Heart left ventricle (tissue), 16 donors: ENCODE measurements around the gene NUDT14. TPM values are rescaled to one million over a fixed set of nuclear protein-coding genes. Genes with fewer than 3 reads are reported as not detected.
A peak's percentile ranks its signal among the peaks of the same experiment; 100 is the strongest.

Experiments used
- ATAC-seq, 4 donors: fragments of 200-7000 bp; cut with Tn5 transposase; one replicate each; pipeline ENCODE4 v1.9.1; 2020 to 2022; ENCODE audit warnings: moderate library complexity in 4 of 4, mild to moderate bottlenecking in 3 of 4, moderate number of reproducible peaks in 1 of 4
- DNase-seq, 5 donors: peaks; one replicate each; pipeline ENCODE4 v3.0.0-alpha.2; 2020
- H3K27ac ChIP-seq, 12 donors: fragments of 200-600 bp; sonication (generic) in 4 of 12; one replicate each; pipeline versions ENCODE4 v1.5.0 to v1.8.0; 2016 to 2022; ENCODE audit warnings: mild to moderate bottlenecking in 2 of 12
- H3K27me3 ChIP-seq, 9 donors: fragments of 200-600 bp; sonication (generic) in 2 of 9; one replicate each; pipeline versions ENCODE4 v1.5.1 to v1.8.0; 2016 to 2022; ENCODE audit warnings: mild to moderate bottlenecking in 3 of 9
- H3K36me3 ChIP-seq, 9 donors: fragments of 200-600 bp; sonication (generic) in 2 of 9; one replicate each; pipeline versions ENCODE4 v1.5.0 to v1.8.0; 2018 to 2022; ENCODE audit warnings: mild to moderate bottlenecking in 2 of 9
- H3K4me1 ChIP-seq, 12 donors: fragments of 200-600 bp; sonication (generic) in 4 of 12; one replicate each; pipeline versions ENCODE4 v1.5.0 to v1.8.0; 2016 to 2022; ENCODE audit warnings: mild to moderate bottlenecking in 3 of 12
- H3K4me3 ChIP-seq, 12 donors: fragments of 200-600 bp; sonication (generic) in 4 of 12; one replicate each; pipeline versions ENCODE4 v1.5.0 to v1.8.0; 2017 to 2022; ENCODE audit warnings: mild to moderate bottlenecking in 9 of 12, moderate library complexity in 4 of 12
- H3K9me3 ChIP-seq, 12 donors: fragments of 200-600 bp; sonication (generic) in 4 of 12; one replicate each; pipeline versions ENCODE4 v1.5.0 to v1.8.0; 2016 to 2022; ENCODE audit warnings: mild to moderate bottlenecking in 1 of 12
- POLR2A ChIP-seq, 2 donors: fragments of 450-650 bp; IDR thresholded peaks; one replicate each; pipeline ENCODE4 v1.6.1; 2017; ENCODE audit warnings: antibody characterized with exemption in 2 of 2, mild to moderate bottlenecking in 2 of 2, moderate library complexity in 2 of 2
- WGBS, 4 donors: extraction: QIAGEN DNeasy Blood & Tissue Kit in 2 of 4; methylation state at CpG; one replicate each; pipeline versions ENCODE4 v1.1.5 to v1.1.7; 2013 to 2018; 5-methylcytosine and 5-hydroxymethylcytosine counted together
- intact Hi-C, 10 donors: fragments of 100-400 bp; cut with DNase I; formaldehyde crosslinking; loops; one replicate each; pipeline versions ENCODE4 v1.11.1 to v1.14.2; 2022
- polyA plus RNA-seq, 2 donors: library from polyadenylated mRNA; stranded (reverse); fragments of 200-250 nt; gene quantifications; one replicate each; pipeline ENCODE4 v1.2.3, GENCODE V29; 2013
- total RNA-seq, 9 donors: library from RNA; depleted of rRNA in 2 of 9; stranded (reverse); fragments of >200 nt in 2 of 9; fragmentation: NEBNext Ultra II Directional in 3 of 9; extraction: Animal tissue kit (Norgen Biotek cat#: 25700) in 3 of 9; gene quantifications; one replicate each; pipeline versions ENCODE4 v1.1.0 to v1.2.4, GENCODE V29; 2016 to 2023
- TF ChIP-seq, protein P1 (sequence below), 12 donors: fragments of 200-600 bp; sonication (generic) in 4 of 12; IDR thresholded peaks; one replicate each; pipeline versions ENCODE4 v1.5.0 to v1.8.0; 2018 to 2022; ENCODE audit warnings: antibody characterized with exemption in 12 of 12, mild to moderate bottlenecking in 5 of 12
- donor health status: ischemic (EF 13 %, LVEDD 7.1; RV severe dilation, severe dysfunction).
- donor health status: healthy with polysubstance abuse.
- donor health status: DM: no; HTN: yes; CAD: no.
- donor health status: DM: no; HTN: no; CAD: no.
- donor health status: ischemic (EF 25% LVEDD 6.9; RV normal size, moderate dysfunction).
- donor health status: ischemic (EF 25% LVEDD 5.7; RV mildly dilated, moderate dysfunction).
- donor health status: healthy.
- donor health status: DM: yes; HTN: yes; CAD: no.
- donor health status: ischemic (EF 35%, LVEDD 5.7; RV mildly dilated, moderate dysfunction).
- donor health status: nonischemic (EF 11% LVEDD 7.7; RV severe dilation, severe dysfunction).
- donor health status: DM: yes; HTN: yes; CAD: no.
- donor health status: PGD.
- donor health status: ischemic (EF 29% LVEDD 5.4; RV normal size, mild dysfunction).
- donor health status: nonischemic (EF 23%, LVEDD 6.1; RV moderate dilation, normal function).

Gene NUDT14
- total and polyA plus RNA-seq, 11 donors = 14.3 to 48.9 (median 23.8) TPM

- peak in 1 of 5 donors; percentile 12 for DNase-seq
- peaks cover 0 to 4% (median 0%) of the 10 kb centered on the region in 9 donors for H3K27me3 ChIP-seq
- peaks cover 0 to 25% (median 15%) of the 10 kb centered on the region in 12 donors for H3K9me3 ChIP-seq
- peaks cover 0 to 10% (median 3%) of the 10 kb centered on the region in 9 donors for H3K36me3 ChIP-seq
- intact Hi-C loops = no loop called here
- TF ChIP-seq POLR2A (IDR thresholded peaks at IDR 0.05) = no peak
- WGBS, 4 donors = 77 to 81% (median 78%) methylated on average over 43 to 50 of the region's 50 CpGs
- no peak overlapping the region for H3K4me3 ChIP-seq
- no peak overlapping the region for H3K27ac ChIP-seq
- peak in 1 of 4 donors; percentile 29 for ATAC-seq
- no peaks in the 10 kb centered on the region for H3K4me1 ChIP-seq
These were observed 44.5 kb downstream of the NUDT14 start for GRCh38 chr14:105136401-105137322.

DNA sequence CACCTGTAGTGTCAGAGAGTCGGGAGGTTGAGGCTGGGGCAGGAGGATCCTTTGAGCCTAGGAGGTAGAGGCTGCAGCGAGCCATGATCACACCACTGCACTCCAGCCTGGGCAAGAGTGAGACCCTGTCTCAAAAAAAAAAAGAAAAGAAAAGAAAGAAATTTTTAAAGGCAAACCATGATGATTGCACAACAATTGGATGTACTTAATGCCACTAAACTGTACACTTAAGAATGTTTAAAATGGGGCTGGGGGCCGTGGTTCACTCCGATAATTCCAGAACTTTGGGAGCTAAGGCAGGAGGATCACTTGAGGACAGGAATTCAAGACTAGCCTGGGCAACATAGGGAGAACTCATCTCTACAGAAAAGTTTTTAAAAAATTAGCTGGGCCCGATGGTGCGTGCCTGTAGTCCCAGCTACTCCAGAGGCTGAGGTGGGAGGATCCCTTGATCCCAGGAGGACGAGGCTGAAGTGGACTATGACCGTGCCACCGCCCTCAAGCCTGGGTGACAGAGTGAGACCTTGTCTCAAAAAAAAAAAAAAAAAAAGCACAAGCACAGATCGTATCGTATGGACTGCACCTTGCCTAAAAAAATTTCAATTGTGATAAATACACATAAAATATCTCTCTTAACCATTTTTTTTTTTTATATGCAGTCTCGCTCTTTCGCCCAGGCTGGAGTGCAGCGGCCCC is 45.3 kb downstream of the NUDT14 start:
- 88 to 95% (median 90%) methylated on average over 14 of the region's 14 CpGs for WGBS, 4 donors
- DNase-seq = peak in 1 of 5 donors; percentile 3

DNA sequence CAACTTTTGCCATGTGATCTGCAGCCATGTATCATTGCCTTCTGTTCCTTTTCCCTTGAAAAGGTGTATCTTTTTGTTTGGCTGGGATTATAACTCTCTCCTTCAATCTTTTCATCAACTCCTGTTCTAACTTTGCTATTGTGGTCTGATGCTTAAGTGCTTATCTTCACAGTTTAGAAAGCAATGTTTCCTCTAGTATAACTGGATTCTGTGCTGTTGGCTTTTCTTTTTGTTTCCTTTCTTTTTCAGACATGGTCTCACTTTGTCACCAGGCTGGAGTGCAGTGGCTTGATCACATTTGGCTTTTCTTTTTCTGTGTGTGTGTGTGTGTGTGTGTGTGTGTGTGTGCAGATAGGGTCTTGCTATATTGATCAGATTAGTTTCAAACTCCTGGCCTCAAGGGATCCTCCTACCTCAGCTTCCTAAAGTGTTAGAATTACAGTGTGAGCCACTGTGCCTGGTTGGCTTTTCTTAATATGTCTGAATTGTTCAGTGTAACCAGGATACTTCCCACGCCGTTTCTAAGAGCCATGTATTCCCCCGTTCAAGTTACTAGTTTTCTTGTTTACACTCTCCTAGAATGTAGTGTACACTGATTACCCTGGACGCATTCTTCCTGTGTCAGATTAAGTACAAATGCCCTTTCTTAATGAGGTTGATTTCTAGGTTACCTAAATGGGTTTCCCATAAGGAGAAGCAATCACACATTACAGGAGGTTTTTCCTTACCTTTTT is 48.0 kb downstream of the NUDT14 start:
- H3K9me3 ChIP-seq = peaks cover 0 to 20% (median 11%) of the 10 kb centered on the region in 12 donors
- 66 to 75% (median 68%) methylated on average over 4 of the region's 4 CpGs for WGBS, 4 donors
- no peak overlapping the region for H3K4me3 ChIP-seq
- no peak for DNase-seq
- ATAC-seq = no peak
- intact Hi-C loops = no loop called here
- H3K27ac ChIP-seq = no peak overlapping the region
- no peaks in the 10 kb centered on the region for H3K36me3 ChIP-seq
- no peaks in the 10 kb centered on the region for H3K4me1 ChIP-seq
- TF ChIP-seq, protein P1, sequence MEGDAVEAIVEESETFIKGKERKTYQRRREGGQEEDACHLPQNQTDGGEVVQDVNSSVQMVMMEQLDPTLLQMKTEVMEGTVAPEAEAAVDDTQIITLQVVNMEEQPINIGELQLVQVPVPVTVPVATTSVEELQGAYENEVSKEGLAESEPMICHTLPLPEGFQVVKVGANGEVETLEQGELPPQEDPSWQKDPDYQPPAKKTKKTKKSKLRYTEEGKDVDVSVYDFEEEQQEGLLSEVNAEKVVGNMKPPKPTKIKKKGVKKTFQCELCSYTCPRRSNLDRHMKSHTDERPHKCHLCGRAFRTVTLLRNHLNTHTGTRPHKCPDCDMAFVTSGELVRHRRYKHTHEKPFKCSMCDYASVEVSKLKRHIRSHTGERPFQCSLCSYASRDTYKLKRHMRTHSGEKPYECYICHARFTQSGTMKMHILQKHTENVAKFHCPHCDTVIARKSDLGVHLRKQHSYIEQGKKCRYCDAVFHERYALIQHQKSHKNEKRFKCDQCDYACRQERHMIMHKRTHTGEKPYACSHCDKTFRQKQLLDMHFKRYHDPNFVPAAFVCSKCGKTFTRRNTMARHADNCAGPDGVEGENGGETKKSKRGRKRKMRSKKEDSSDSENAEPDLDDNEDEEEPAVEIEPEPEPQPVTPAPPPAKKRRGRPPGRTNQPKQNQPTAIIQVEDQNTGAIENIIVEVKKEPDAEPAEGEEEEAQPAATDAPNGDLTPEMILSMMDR (IDR thresholded peaks at IDR 0.05) = no peak
- TF ChIP-seq POLR2A (IDR thresholded peaks at IDR 0.05) = no peak
- peaks cover 0 to 6% (median 0%) of the 10 kb centered on the region in 9 donors for H3K27me3 ChIP-seq

More for the DNA sequence above, 45.3 kb downstream of the NUDT14 start:
- ATAC-seq = no peak
- Histone ChIP-seq H3K4me3 (no peak overlapping the region), H3K27me3 (peaks cover 0 to 6% (median 0%) of the 10 kb centered on the region in 9 donors), H3K4me1 (no peaks in the 10 kb centered on the region), H3K9me3 (peaks cover 0 to 32% (median 22%) of the 10 kb centered on the region in 12 donors), H3K27ac (no peak overlapping the region), H3K36me3 (peaks cover 0 to 6% (median 0%) of the 10 kb centered on the region in 9 donors)
- intact Hi-C loops = no loop called here
- TF ChIP-seq, protein P1 (IDR thresholded peaks at IDR 0.05) = no peak
- no peak for TF ChIP-seq POLR2A (IDR thresholded peaks at IDR 0.05)

DNA sequence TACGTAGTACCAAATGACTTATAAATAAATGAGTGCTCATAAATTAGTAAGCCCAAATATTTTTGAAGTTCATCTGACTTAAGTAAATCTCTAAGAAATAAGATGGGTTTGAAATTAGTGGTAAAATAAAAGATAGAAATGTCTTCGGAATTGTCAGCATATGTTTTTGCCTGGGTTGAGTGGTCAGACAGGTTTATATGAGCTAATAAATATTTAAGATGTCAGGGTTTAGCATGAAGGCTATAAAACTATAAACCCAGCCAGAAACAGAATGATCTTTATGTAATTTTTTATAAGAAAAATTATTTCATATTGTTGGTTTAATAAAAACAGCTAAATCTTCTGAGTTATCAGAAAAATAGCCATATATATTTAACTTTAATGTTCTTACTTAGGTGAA is 49.9 kb downstream of the NUDT14 start:
- 86 to 89% (median 88%) methylated on average over 2 of the region's 2 CpGs for WGBS, 4 donors
- no peak overlapping the region for H3K4me3 ChIP-seq
- TF ChIP-seq, protein P1 (IDR thresholded peaks at IDR 0.05) = no peak
- no peak for TF ChIP-seq POLR2A (IDR thresholded peaks at IDR 0.05)
- H3K36me3 ChIP-seq = no peaks in the 10 kb centered on the region
- peaks cover 0 to 10% (median 0%) of the 10 kb centered on the region in 9 donors for H3K27me3 ChIP-seq
- intact Hi-C loops = no loop called here
- no peak for DNase-seq
- H3K9me3 ChIP-seq = peaks cover 0 to 20% (median 11%) of the 10 kb centered on the region in 12 donors
- no peak for ATAC-seq
- H3K4me1 ChIP-seq = no peaks in the 10 kb centered on the region
- no peak overlapping the region for H3K27ac ChIP-seq
